ENCODE measurements around the gene ARIH2. TPM values are rescaled to one million over a fixed set of nuclear protein-coding genes. Genes with fewer than 3 reads are reported as not detected.

The ARIH2 gene
- total and polyA plus RNA-seq, 2 donors (not counting 3 experiments of a cell fraction or from before 2014, with no cell fraction given) = 59.7 to 85.5 TPM

DNA sequence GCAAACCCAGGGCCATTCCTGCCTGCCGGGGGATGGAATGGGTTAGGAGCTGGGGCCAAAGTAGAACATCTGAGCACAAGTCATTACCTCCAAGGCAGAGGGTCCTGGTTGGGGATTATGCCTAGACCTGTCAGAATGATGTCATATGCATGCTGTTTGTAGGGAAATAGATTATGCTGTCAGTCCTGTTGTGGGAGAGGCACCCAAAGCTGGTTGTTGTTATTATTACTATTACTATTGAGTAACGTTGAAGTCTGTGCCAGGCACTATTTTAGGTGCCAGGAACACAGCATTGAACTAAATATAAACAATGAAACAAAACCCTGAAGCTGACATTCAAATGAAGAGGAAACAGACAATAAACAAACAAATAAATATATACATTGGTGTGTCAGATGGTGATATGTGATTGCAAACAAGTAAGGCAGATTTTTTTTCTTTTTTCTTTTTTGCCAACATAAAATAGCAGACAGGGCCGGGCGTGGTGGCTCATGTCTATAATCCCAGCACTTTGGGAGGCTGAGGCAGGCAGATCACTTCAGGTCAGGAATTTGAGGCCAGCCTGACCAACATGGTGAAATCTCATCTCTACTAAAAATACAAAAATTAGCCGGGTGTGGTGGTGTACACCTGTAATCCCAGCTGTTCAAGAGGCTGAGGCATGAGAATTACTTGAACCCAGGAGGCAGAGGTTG lies 73.4 kb downstream of the ARIH2 start:
- TF ChIP-seq POLR2A (IDR thresholded peaks at IDR 0.05; ENCODE audit: low read depth, low read length) (no peak), POLR2AphosphoS5 (IDR thresholded peaks at IDR 0.05; ENCODE audit: insufficient read depth, low read depth, low read length) (no peak), JUN (IDR thresholded peaks at IDR 0.05; ENCODE audit: borderline replicate concordance, insufficient read depth, insufficient read length, low read depth) (no peak), GATA2 (IDR thresholded peaks at IDR 0.05; ENCODE audit: insufficient read depth, insufficient read length, low read depth, low read length) (no peak), MYC (IDR thresholded peaks at IDR 0.05; ENCODE audit: low read depth, low read length) (no peak), FOS (IDR thresholded peaks at IDR 0.05; ENCODE audit: borderline replicate concordance, insufficient read depth, low read length) (no peak), EZH2 (IDR thresholded peaks at IDR 0.05; ENCODE audit: borderline replicate concordance, low read depth, low read length, severe bottlenecking) (no peak)
- TF ChIP-seq, protein P1, sequence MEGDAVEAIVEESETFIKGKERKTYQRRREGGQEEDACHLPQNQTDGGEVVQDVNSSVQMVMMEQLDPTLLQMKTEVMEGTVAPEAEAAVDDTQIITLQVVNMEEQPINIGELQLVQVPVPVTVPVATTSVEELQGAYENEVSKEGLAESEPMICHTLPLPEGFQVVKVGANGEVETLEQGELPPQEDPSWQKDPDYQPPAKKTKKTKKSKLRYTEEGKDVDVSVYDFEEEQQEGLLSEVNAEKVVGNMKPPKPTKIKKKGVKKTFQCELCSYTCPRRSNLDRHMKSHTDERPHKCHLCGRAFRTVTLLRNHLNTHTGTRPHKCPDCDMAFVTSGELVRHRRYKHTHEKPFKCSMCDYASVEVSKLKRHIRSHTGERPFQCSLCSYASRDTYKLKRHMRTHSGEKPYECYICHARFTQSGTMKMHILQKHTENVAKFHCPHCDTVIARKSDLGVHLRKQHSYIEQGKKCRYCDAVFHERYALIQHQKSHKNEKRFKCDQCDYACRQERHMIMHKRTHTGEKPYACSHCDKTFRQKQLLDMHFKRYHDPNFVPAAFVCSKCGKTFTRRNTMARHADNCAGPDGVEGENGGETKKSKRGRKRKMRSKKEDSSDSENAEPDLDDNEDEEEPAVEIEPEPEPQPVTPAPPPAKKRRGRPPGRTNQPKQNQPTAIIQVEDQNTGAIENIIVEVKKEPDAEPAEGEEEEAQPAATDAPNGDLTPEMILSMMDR (IDR thresholded peaks at IDR 0.05; ENCODE audit: extremely low read depth in 1 of 2, insufficient read depth in 1 of 2, low read depth in 1 of 2, low read length in 2 of 2) = no peak
- TF ChIP-seq, protein P2, sequence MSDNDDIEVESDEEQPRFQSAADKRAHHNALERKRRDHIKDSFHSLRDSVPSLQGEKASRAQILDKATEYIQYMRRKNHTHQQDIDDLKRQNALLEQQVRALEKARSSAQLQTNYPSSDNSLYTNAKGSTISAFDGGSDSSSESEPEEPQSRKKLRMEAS (IDR thresholded peaks at IDR 0.05; ENCODE audit: insufficient read depth, insufficient read length) = no peak
- Histone ChIP-seq H3K79me2 (ENCODE audit: control insufficient read depth, insufficient read depth, low read length) (peaks cover 19% of the 10 kb centered on the region), H3K4me2 (ENCODE audit: insufficient read depth, low read length) (peak overlapping the region; percentile 74), H3K27ac (ENCODE audit: insufficient read depth, low read depth, low read length) (no peak overlapping the region), H3K27me3 (ENCODE audit: control insufficient read depth in 2 of 2, insufficient read depth in 2 of 2, low read length in 2 of 2) (no peaks in the 10 kb centered on the region), H3K4me1 (ENCODE audit: control insufficient read depth, extremely low read depth, insufficient read depth, low read length) (peaks cover 21% of the 10 kb centered on the region), H3K9me1 (replicated peaks; ENCODE audit: control insufficient read depth, extremely low read depth, insufficient read depth, low read length) (no peaks in the 10 kb centered on the region), H4K20me1 (replicated peaks; ENCODE audit: control insufficient read depth, extremely low read depth, insufficient read depth, low read length) (no peaks in the 10 kb centered on the region), H2AFZ (ENCODE audit: low read depth, low read length) (no peak overlapping the region), H3K9ac (replicated peaks; ENCODE audit: extremely low read depth, insufficient read depth, low read length) (no peak overlapping the region), H3K9me3 (replicated peaks; ENCODE audit: control insufficient read depth, insufficient read depth, low read length) (no peaks in the 10 kb centered on the region), H3K4me3 (replicated peaks in 1 of 3; ENCODE audit: insufficient read depth in 1 of 3, low read depth in 1 of 3, low read length in 3 of 3) (no peak overlapping the region), H3K36me3 (ENCODE audit: control insufficient read depth in 2 of 2, extremely low read depth in 1 of 2, insufficient read depth in 2 of 2, low read length in 2 of 2) (peaks cover 0 to 3% of the 10 kb centered on the region in 2 experiments)
- intact Hi-C loops (cut with micrococcal nuclease) = loop anchor here (1.0 kb wide), 1 partner anchor 15 kb away; the partner anchor contains the start of gene WDR6
- no peak for DNase-seq (ENCODE audit: low read depth, low spot score)
- CTCF ChIA-PET = interaction anchor here (8.8 kb wide), 1 partner anchor 17 kb away, joined by 254 read pairs; the partner anchor contains the start of gene WDR6
- POLR2A ChIA-PET = interaction anchor here (1.6 to 5.4 kb wide), 2 partner anchors 16 to 29 kb away, joined by 6 to 40 read pairs; partner anchors contain the start of genes NDUFAF3 and WDR6
- no peak for FAIRE-seq
- dilution Hi-C loops (cut with MboI; ENCODE audit: extremely low pct_ligation_motif_present, low sequenced_read_pairs) = no loop called here
- no TSS peak for BruUV-seq (replicated peaks)

Measured in endothelial cell of umbilical vein (primary cell).